HG02981 (cell line): Measurements from ENCODE around the gene ITIH2.
"Not testable (repeated sequence)": the region's sequence is repeated elsewhere in the genome, so short reads cannot be mapped to it uniquely, and the experiment has no call there.

ENCODE experiments used
- ATAC-seq: cut with Tn5 transposase; IDR thresholded peaks from one replicate; pipeline ENCODE4 v1.9.1; 2021; ENCODE audit warnings: mild to moderate bottlenecking, moderate library complexity; ENCODE audit not compliant: unreplicated experiment

Gene ITIH2

GRCh38 chr10:7734821-7735220, 31.7 kb downstream of the ITIH2 start:
- no peak for ATAC-seq

- no peak for ATAC-seq
Observed at GRCh38 chr10:7738536-7739407, 35.7 kb downstream of the ITIH2 start.

- no peak for ATAC-seq
Observed at GRCh38 chr10:7744307-7744706, 41.2 kb downstream of the ITIH2 start.

GRCh38 chr10:7748637-7749036, 45.5 kb downstream of the ITIH2 start:
- ATAC-seq = not testable (repeated sequence)

- ATAC-seq = no peak
Observed at GRCh38 chr10:7750222-7750621, 47.1 kb downstream of the ITIH2 start.

GRCh38 chr10:7752251-7752650, 49.1 kb downstream of the ITIH2 start:
- ATAC-seq = no peak

GRCh38 chr10:7755103-7755502, 52.0 kb downstream of the ITIH2 start:
- ATAC-seq = no peak

- ATAC-seq = peak; percentile 63
Observed at GRCh38 chr10:7756360-7756992, 53.4 kb downstream of the ITIH2 start.

GRCh38 chr10:7763929-7764328, 60.8 kb downstream of the ITIH2 start:
- ATAC-seq = no peak

- ATAC-seq = no peak
Observed at GRCh38 chr10:7766241-7766640, 63.1 kb downstream of the ITIH2 start.

- ATAC-seq = no peak
Observed at GRCh38 chr10:7767209-7767608, 64.1 kb downstream of the ITIH2 start.

GRCh38 chr10:7768417-7768816, 65.3 kb downstream of the ITIH2 start:
- ATAC-seq = no peak

GRCh38 chr10:7773845-7774801, 71.0 kb downstream of the ITIH2 start:
- no peak for ATAC-seq

- no peak for ATAC-seq
Observed at GRCh38 chr10:7776777-7777176, 73.7 kb downstream of the ITIH2 start.

GRCh38 chr10:7782194-7782593, 79.1 kb downstream of the ITIH2 start:
- not testable (repeated sequence) for ATAC-seq

- ATAC-seq = no peak
Observed at GRCh38 chr10:7786430-7786829, 83.3 kb downstream of the ITIH2 start.

GRCh38 chr10:7787150-7787856, 84.2 kb downstream of the ITIH2 start:
- peak; percentile 13 for ATAC-seq

- ATAC-seq = peak; percentile 94
Observed at GRCh38 chr10:7787857-7788638, 84.9 kb downstream of the ITIH2 start, which contains the start of the genes ATP5F1C and KIN. Gene ATP5F1C (plus strand): TSS chr10:7788177. CDS start chr10:7788208, 31 bp downstream. Gene KIN (minus strand): TSS chr10:7787993. CDS start chr10:7787933, 60 bp downstream.

GRCh38 chr10:7788639-7789286, 85.6 kb downstream of the ITIH2 start:
- peak; percentile 11 for ATAC-seq
